Measurements from ENCODE around the gene ATP8A2.

ATP8A2 gene

DNA sequence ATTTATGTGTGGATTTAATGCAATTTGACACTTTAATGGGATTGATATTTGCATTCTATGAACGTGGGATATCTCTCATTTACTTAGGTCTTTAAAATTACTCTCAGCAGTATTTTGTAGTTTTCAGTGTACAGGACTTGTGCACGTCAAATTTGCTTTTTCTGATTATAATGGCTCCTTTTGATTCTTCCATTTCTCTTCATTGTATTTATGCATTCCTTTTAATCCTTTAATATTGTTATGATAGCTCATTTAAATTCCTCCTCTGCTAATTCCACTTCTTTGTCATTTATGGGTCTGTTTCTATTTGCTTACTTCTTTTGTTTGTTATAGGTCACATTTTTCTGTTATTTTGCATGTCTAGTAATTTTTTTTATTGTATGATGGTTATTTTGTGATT is 226.6 kb downstream of the ATP8A2 start:
- Histone ChIP-seq H3K4me3 (no peak overlapping the region), H3K27ac (no peak overlapping the region)

DNA sequence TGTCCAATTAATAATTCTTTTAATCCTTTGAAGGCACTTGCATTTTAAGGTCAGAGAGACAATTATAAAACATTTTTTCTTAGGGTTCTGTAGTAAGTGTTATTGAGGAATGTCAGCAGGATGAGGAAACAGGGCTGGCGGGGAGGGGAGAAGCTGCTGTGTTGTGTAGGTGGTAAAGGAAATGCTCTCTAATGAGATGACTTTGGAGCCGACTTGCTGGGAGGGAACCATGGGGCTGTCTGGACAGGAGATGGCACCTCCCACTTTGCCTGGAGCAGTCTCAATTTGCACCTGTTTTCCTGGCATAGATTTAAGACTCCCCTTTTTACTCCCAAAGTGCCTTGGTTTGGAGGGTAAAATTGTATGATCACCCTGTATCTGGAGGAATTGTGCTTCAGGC is 230.4 kb downstream of the ATP8A2 start:
- H3K27ac ChIP-seq = no peak overlapping the region
- no peak overlapping the region for H3K4me3 ChIP-seq

DNA sequence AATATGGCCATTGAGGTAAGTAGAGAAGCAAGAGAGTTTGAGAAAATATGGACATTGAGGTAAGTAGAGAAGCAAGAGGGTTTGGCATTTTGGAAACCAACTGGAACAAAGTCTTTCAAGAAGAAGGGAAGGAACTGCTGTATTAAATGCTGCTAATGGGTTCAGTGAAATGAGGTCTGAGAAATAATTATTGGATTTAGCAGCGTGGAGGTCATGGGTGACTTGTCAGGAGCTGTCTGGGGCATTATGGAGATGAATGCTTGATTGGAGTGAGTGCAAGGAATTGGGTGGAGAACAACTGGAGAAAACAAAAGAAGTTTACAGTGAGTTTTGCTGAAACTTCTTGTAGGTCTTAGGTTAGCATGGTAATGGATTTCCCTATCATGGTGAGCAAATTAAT is 232.3 kb downstream of the ATP8A2 start:
- Histone ChIP-seq H3K4me3 (no peak overlapping the region), H3K27ac (no peak overlapping the region)

DNA sequence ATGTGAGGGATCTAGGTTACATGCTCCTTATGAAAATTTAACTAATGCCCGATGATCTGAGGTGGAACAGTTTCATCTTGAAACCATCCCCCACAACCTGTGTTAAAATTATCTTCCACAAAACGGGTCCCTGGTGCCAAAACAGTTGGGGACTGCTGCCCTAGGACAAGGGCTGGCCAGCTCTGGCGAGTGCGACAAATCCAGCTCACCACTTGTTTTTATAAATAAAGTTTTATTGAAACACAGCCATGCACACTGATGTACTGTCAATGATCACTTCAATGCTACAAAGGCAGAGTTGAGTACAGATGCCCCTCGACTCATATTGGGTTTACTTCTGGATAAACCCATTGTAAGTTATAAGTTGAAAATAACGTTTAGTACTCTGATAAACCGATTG is 235.3 kb downstream of the ATP8A2 start:
- H3K4me3 ChIP-seq = no peak overlapping the region
- no peak overlapping the region for H3K27ac ChIP-seq

DNA sequence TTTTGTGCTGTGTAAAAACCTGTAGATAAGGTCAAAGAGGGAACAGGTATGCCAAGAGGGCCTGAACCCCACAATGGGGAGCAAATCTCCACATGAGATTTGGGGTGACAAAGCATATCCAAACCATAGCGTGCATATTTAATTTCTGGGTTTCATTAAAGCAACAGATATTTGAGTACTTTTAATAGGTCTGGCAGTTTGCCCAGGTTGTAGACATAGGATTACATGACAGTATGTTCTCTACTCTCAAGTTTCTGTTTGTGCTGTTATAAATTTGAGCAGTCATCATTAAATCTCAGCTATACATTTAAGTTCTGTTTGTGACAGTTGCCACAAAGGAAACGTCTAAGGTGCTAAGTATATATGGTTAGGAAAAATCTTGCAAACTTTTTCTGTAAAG is 236.4 kb downstream of the ATP8A2 start:
- Histone ChIP-seq H3K4me3 (no peak overlapping the region), H3K27ac (no peak overlapping the region)

DNA sequence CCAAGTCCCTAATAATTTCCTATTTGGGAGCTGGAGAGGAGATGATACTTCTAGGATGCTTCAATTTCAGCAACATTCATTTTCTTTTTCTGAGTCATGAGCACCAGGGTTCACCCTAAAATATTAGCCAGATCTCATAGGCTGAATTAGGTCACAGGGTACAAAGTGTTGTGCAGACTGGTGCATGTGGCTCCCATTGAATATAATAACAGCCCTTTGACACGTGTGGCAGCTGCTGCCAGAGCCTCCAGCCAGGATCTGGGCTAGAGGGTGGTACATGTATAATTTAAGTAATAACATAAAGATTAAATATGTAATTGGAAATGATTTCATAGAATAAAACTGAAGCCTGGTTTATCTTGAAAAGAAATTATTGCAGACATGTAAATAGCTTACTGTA is 244.9 kb downstream of the ATP8A2 start:
- no peak overlapping the region for H3K27ac ChIP-seq

DNA sequence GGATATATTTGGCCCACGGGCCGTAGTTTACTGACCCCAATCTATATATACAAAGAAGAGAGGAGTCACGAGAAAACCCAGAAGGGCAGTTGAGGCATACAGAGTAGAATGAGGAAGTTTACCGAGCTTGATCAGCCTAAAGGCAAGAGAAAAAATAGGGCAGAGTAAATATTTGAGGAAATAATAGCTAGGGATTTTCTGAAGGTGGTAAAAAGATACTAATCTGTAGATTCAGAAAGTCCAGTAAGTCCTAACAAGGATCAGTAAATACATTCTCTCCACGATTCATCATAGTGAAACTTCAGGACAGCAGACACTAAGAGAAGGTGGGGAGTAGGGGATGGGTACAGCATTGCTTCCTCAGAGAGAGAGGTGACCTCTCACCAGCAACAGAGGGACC is 248.1 kb downstream of the ATP8A2 start:
- Histone ChIP-seq H3K4me3 (no peak overlapping the region), H3K27ac (no peak overlapping the region)

More for the DNA sequence above, 244.9 kb downstream of the ATP8A2 start:
- no peak overlapping the region for H3K4me3 ChIP-seq

DNA sequence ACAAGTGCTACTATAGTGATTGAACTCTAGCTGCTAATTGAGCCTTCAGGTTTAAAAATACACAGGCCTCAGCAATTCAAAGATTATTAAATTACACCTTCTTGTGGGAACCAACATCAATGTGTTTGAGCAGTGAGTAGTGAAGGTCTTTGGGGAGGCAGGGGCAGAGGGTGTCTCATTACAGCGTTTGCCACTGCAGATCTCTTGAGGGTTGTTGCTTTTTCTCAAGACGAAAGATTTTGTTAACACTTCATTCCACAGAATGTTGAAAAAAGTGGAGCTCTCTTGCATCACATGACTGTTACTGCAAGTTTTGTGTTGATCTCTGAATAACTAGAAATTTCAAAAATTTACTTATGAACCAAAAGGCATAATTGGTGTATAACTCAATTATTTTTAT is 253.6 kb downstream of the ATP8A2 start:
- Histone ChIP-seq H3K4me3 (no peak overlapping the region), H3K27ac (no peak overlapping the region)

DNA sequence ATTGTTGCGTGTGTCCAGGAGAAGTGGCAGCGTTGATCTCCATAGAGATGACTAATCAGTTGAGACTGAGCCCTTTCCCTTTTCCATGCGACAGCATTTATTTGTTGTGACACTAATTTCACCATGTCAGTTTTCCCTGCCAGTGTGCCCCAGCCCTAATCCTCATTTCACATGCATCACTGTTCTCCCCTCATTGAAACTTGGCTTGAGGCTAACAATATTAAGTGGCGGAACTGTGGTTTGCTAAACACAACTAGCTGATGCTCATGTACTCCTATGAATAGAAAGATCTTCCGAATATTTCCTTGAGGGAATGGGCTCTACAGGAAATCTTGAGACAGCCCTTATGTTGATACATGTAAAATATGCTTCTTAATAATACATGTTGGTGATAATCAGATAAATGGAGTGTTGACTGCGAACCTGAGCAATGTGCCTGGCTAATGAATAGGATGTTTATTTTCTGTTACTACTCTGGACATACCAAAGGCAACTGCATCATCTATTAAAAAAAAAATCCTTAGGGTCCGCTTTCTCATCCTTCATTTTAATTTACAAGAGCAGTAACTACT is 258.6 kb downstream of the ATP8A2 start:
- H3K27ac ChIP-seq = no peak overlapping the region
- no peak overlapping the region for H3K4me3 ChIP-seq

DNA sequence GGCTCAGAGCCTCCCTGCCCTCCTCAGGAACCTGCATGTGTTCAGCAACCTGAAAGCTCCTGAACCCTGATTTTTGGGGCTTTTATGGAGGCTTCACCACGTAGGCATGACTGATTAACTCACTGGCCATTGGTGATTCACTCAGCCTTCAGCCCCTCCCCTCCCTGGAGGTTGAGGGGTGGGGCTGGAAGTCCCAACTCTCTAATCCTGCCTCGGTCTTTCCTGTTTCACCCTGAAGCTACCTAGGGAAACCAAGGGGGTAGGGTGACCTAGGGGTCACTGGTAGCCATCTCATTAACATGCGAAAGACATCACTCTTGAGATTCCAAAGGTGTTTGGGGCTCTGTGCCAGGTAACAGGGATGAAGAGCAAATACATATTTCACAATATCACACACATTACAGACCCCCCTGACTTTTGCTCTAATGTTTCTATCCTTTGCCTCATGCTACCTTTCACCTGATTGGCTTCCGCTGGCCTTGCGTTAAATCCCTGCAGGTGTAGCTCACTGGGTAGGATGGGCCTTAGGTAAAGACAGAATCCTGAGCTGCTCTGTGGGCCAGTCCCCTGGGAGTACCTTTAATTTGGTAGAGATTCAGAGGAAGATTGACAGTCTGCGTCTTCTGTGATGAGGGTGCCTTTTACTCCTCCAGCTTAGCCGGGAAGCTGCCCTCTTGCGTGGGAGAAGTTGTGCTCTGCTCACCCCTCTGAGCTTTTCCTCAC is 260.6 kb downstream of the ATP8A2 start:
- Histone ChIP-seq H3K27ac (no peak overlapping the region), H3K4me3 (no peak overlapping the region)

DNA sequence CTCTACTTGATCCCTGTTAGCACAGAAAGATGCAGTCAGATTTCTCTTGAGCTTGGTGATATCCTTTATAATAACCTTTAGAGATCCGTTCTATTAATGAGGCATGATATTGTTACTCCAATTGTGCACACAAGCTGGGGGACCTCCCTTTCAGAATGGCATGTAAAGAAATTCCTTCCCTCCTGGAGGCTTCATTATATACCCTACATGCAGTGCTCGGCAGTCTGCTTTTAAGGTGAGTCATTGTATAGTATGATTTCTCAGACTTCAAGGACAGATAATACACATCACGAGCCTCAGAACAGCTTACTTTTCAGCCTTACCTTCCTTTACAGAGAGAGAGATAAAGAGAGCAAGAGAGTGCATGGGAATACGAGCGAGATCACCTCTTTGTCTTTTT is 261.3 kb downstream of the ATP8A2 start:
- no peak overlapping the region for H3K27ac ChIP-seq
- H3K4me3 ChIP-seq = no peak overlapping the region

DNA sequence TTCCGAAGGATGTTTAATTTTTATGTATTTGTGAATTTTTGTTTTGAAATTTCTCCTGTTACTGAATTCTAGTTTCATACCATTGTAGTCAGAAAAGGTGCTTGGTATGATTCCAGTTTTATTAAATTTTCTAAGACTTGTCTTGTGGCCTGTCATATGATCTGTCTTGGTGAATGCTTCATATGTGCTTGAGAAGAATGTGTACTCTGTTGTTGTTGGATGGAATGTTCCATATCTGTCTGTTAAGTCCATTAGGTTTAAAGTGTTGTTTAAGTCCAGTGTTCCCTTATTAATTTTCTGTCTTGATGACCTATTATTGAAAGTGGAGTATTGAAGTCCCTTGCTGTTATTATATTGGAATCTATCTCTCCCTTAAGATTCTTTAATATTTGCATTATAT is 273.9 kb downstream of the ATP8A2 start:
- no peak overlapping the region for H3K27ac ChIP-seq
- H3K4me3 ChIP-seq = no peak overlapping the region

DNA sequence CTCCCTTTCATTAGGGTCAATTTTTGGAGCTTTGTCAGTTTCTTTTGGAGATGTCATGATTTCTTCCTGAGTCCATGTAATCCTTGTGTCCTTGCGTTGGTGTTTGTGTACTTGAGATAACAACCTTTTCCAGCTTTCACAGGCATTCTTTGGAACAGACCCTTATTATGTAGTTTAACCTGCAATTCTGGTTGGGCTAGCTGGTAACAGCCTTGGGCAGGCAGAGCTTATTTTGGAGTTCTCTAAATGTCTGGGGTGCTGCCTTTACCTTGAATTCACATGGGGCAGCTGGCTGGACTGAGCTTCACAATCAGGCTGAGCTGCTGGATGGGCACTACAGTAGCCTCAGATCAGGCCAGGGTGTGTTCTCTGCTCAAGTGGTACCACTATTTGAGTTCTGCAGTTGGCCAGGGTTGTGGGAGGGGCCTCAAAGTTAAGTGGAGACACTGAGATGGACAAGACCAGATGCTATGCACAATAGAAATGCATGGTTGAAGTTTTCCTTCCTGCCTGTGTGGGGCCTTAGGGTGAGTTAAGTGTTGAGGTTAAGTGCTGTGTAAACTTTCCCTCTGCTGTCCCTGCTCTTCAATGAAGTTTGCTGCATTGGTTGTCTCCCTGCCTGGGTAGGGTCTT is 277.3 kb downstream of the ATP8A2 start:
- Histone ChIP-seq H3K27ac (peak overlapping the region in 1 of 21 experiments; percentile 33), H3K4me3 (no peak overlapping the region)

DNA sequence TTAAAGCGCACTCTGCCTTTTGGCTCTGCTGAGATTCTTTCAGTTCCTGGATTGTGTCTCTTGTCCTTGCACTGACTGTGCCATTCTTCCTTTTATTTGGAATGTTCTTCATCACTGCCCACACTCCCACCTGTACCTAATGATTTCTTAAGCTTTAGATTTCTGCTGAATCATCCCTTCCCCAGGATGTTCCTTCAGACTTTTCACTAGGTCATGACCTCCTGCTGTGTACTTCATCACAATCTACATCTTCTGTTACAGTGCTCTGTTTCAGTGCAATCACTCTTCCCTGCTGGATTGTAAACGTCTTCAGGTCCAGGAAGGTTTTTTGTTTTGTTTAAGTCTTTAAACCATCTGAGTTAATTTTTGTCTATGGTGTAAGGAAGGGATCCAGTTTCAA is 281.0 kb downstream of the ATP8A2 start:
- H3K27ac ChIP-seq = no peak overlapping the region
- no peak overlapping the region for H3K4me3 ChIP-seq

DNA sequence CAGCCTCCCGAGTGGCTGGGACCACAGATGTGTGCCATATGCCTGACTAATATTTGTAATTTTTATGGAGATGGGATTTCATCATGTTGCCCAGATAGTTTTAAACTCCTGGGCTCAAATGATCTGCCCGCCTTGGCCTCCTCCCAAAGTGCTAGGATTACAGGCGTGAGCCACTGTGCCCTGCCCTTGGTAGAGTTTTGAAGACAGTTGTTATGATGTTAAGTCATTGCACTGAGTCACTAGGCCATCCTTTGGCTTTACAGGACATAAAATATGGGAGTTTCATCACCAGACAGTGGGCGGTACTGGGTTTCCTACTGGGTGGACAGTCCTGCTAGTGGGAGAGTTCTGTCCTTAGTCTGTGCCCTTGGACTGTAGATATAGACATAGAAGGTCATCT is 282.5 kb downstream of the ATP8A2 start:
- H3K4me3 ChIP-seq = no peak overlapping the region
- no peak overlapping the region for H3K27ac ChIP-seq

DNA sequence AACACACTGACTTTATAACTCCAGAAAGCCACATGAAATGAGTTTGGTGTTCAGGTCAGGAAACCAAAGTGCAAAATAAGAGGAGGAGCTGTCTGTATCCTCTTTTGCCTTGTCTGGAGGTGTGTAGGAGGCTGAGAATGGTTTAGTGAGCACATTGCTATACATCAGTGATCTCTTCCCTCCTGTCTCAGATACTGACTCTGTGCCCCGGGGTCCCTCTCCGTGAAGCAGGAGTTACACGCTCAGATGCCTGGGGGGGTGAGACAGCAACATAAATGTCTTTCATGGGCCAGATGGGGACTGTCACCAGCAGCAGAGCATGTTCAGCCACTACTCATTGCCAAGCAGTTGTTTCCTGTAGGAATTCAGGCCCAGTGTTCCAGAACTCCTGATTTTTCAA is 285.4 kb downstream of the ATP8A2 start:
- Histone ChIP-seq H3K4me3 (no peak overlapping the region), H3K27ac (no peak overlapping the region)

DNA sequence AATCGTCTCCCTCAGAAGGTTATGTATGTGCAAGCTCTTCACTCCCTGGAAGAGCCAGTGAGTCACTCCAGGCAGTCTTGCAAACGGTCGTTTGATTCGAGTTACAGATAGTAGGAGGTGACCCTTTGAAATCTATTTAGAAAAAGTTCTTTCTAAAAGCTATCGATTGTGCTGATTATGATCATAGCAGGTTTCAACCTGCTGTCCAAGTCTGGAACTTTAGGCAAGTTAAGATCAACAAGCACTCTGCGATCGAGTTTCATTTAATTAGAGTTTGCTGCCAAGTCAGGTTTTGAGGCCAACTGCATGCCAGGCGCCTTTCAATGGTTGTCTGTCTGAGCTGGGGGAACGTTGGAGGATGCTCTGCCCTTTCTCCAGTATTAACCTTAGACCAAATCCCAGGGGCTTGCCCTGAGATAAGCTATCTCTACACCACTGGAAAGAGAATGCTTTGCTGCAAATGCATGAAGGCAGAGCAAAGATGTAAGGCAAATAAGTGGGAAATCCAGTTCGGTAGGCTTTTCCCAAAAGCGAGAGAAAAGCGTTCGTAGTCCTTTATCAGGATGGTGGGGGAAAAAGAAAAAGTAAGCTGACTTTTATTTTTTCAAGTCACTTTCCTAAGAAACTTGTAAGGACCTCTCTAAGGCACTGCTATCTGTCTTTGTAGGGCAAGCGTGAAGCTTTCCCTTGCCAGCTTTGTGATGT is 287.5 kb downstream of the ATP8A2 start:
- no peak overlapping the region for H3K4me3 ChIP-seq
- H3K27ac ChIP-seq = peak overlapping the region in 1 of 21 experiments; percentile 6

DNA sequence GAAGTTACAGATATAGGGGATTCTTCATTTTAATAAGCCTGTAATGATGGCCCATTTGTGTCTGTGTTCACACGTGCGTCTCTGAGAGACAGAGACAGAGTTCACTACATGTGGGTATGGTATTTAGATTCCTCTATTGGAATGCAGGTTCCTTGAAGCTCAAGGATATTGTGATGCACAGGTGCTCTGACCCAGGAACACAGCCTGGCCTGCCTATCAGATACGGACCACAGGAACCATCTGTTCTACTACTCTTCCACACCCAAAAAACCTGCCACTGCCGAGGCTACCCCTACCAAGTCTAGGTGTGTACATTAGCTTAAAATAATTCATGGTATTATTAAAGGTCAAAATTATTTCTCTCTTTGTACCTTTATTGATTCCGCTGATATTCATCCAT is 289.2 kb downstream of the ATP8A2 start:
- Histone ChIP-seq H3K27ac (no peak overlapping the region), H3K4me3 (no peak overlapping the region)

DNA sequence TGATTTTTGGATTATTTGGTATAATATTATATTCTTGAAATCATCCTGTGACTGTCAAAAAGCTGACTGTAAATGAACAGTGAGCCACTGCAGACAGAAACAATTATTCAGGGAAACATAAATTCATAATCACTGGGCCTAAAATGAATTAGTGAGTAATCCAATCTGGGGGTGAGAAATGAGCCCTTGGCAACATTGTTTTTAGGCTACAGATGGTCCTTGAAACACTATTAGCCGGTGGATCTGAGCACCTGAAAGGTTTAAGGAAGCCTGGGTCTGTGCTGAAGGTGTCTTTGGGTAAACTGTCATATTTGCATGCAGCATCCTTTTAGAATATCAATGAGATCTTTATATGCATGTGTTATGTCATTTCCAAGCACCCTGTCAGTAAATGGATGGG is 290.7 kb downstream of the ATP8A2 start:
- Histone ChIP-seq H3K4me3 (no peak overlapping the region), H3K27ac (no peak overlapping the region)

DNA sequence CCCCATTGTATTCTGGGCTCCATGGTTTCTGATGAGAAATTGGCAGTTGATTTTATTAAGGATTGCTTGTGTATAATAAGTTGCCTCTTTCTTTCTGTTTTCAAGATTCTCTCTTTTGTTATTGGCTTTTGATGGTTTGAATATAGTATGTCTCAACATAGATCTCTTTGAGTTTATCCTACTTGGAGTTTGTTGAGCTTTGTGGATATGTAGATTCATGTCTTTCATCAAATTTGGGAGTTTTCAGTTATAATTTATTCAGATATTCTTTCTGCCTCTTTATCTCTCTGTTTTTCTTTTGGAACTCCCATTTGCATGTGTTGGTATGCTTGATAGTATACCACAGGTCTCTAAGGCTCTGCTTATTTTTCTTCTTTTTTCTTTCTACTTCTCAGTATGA is 296.6 kb downstream of the ATP8A2 start:
- Histone ChIP-seq H3K4me3 (no peak overlapping the region), H3K27ac (no peak overlapping the region)

DNA sequence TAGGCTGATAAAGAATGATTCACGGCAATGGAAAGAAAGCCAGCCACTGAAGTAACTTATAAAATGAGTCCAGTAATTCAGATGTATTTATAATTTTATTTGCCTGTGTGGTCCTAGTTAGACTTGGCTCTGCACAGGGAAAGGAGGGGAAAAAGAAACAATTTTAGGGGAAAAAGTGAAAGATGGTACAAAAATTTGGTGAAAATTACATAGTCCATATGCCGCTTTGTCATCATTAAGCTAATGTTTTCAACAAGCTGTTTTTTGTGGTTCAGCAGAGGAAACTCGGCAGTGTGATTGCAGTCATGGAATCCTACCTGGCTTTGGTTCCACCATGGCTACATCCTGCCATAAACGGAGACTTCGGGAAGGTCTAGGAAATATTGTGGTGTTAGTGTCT is 301.9 kb downstream of the ATP8A2 start:
- Histone ChIP-seq H3K27ac (no peak overlapping the region), H3K4me3 (no peak overlapping the region)
